ENCODE data around the gene OR2A42. TPM values are rescaled to one million over a fixed set of nuclear protein-coding genes. Genes with fewer than 3 reads are reported as not detected.
"Not testable (repeated sequence)": the region's sequence is repeated elsewhere in the genome, so short reads cannot be mapped to it uniquely, and the experiment has no call there.

Gene OR2A42
- total RNA-seq, 1 experiment from 2014 or later: not detected

- H3K9me3 ChIP-seq (ENCODE audit: control insufficient read depth, low read depth, low read length); H2BK15ac ChIP-seq (ENCODE audit: low read depth, low read length); H3K27me3 Mint-ChIP-seq (ENCODE audit: low read depth); H3K56ac ChIP-seq (ENCODE audit: insufficient read length, low read depth, low read length); H3K4me3 Mint-ChIP-seq; H3K18ac ChIP-seq (ENCODE audit: insufficient read length, low read depth, low read length); H3T11ph ChIP-seq (ENCODE audit: low read length); H2BK12ac ChIP-seq (ENCODE audit: insufficient read length, low read depth, low read length); H3K27me3 ChIP-seq (ENCODE audit: insufficient read depth, low read length); H2BK5ac ChIP-seq (ENCODE audit: insufficient read length, low read length); H3K23ac ChIP-seq (ENCODE audit: insufficient read length, low read depth, low read length); H3K9me3 Mint-ChIP-seq; H3K9ac ChIP-seq (ENCODE audit: extremely low read depth, insufficient read length, low read length); H3K4ac ChIP-seq (ENCODE audit: low read depth, low read length); H3K36me3 Mint-ChIP-seq (ENCODE audit: insufficient read depth in 1 of 3, low read depth in 3 of 3); H3K23me2 ChIP-seq (ENCODE audit: insufficient read length, low read depth, low read length, poor library complexity, severe bottlenecking); H2AFZ ChIP-seq (ENCODE audit: low read length); H2AK5ac ChIP-seq (ENCODE audit: insufficient read length, low read length); H3K4me2 ChIP-seq (ENCODE audit: insufficient read depth, insufficient read length, low read length); H2BK20ac ChIP-seq (ENCODE audit: low read depth, low read length, poor library complexity, severe bottlenecking); H2BK120ac ChIP-seq (ENCODE audit: low read depth, low read length, poor library complexity, severe bottlenecking); H3K4me1 ChIP-seq (ENCODE audit: insufficient read depth, low read length); H4K5ac ChIP-seq (ENCODE audit: insufficient read length, low read depth, low read length); DNase-seq; H3K27ac ChIP-seq (ENCODE audit: insufficient read length, low read depth, low read length); H3K79me1 ChIP-seq (ENCODE audit: insufficient read depth, low read depth, low read length, poor library complexity, severe bottlenecking); H4K20me1 ChIP-seq (ENCODE audit: control insufficient read depth, insufficient read depth, insufficient read length); H3K27ac Mint-ChIP-seq; H3K79me2 ChIP-seq (ENCODE audit: insufficient read depth, low read length); H4K8ac ChIP-seq (replicated peaks; ENCODE audit: insufficient read length, low read depth, low read length); H3K14ac ChIP-seq (ENCODE audit: insufficient read depth, low read length); H4K91ac ChIP-seq (ENCODE audit: insufficient read length, low read depth, low read length): not testable (repeated sequence)
- H3K4me1 Mint-ChIP-seq: peaks cover 7 to 11% of the 10 kb centered on the region in 2 experiments; a peak in 3 of 4 replicates
- no CpG with 5 or more reads among the region's 14 CpGs for WGBS (ENCODE audit: extremely low coverage, insufficient read length, low lambda C conversion rate)
These were observed 19.7 kb upstream of the OR2A42 start for GRCh38 chr7:144259067-144259466.
